Natural killer cell (primary cell): ENCODE results near the gene SLC6A18. TPM values are rescaled to one million over a fixed set of nuclear protein-coding genes. Genes with fewer than 3 reads are reported as not detected.

Experiments
- ATAC-seq, 3 donors: fragments of 150-1000 bp in 2 of 3; fragments of 200-7000 bp in 1 of 3; cut with Tn5 transposase; 1 replicate in 1 of 3; 2 replicates in 2 of 3; pipeline ENCODE4 v1.10.0; 2021; ENCODE audit warnings: mild to moderate bottlenecking in 2 of 3, moderate library complexity in 2 of 3
- DNase-seq, 2 donors: peaks; one replicate each; pipeline versions ENCODE4 v3.0.0 to v3.0.0-alpha.2; 2013 to 2021; ENCODE audit warnings: mixed read lengths in 1 of 2
- H3K27ac ChIP-seq: one replicate; pipeline ENCODE4 v1.5.1; 2013; ENCODE audit warnings: mild to moderate bottlenecking, low read length
- H3K27me3 ChIP-seq: one replicate; pipeline ENCODE4 v1.6.1; 2013; ENCODE audit warnings: low read length; ENCODE audit not compliant: control insufficient read depth, insufficient read depth
- H3K36me3 ChIP-seq: one replicate; pipeline ENCODE4 v1.6.1; 2013; ENCODE audit warnings: low read length; ENCODE audit not compliant: control insufficient read depth, insufficient read depth
- H3K4me1 ChIP-seq: one replicate; pipeline ENCODE4 v1.6.1; 2013; ENCODE audit warnings: low read length; ENCODE audit not compliant: control insufficient read depth, insufficient read depth
- H3K4me3 ChIP-seq: one replicate; pipeline ENCODE4 v1.5.1; 2013; ENCODE audit warnings: low read length
- H3K9me3 ChIP-seq: one replicate; pipeline ENCODE4 v1.6.1; 2013; ENCODE audit warnings: low read length; ENCODE audit not compliant: control insufficient read depth, insufficient read depth
- H3K27ac Mint-ChIP-seq, 2 donors: one replicate each; pipeline ENCODE4 v1.8.0; 2022; ENCODE audit warnings: mild to moderate bottlenecking in 2 of 2, mixed read lengths in 2 of 2, moderate library complexity in 1 of 2
- H3K27me3 Mint-ChIP-seq, 2 donors: one replicate each; pipeline ENCODE4 v1.8.0; 2022; ENCODE audit warnings: low read depth in 2 of 2, mixed read lengths in 2 of 2
- H3K36me3 Mint-ChIP-seq: one replicate; pipeline ENCODE4 v1.8.0; 2022; ENCODE audit warnings: mixed read lengths
- H3K4me1 Mint-ChIP-seq, 2 donors: one replicate each; pipeline ENCODE4 v1.8.0; 2022; ENCODE audit warnings: mixed read lengths in 2 of 2
- H3K4me3 Mint-ChIP-seq: one replicate; pipeline ENCODE4 v1.8.0; 2022; ENCODE audit warnings: mild to moderate bottlenecking, moderate library complexity, mixed read lengths
- H3K9me3 Mint-ChIP-seq, 2 donors: one replicate each; pipeline ENCODE4 v1.8.0; 2022; ENCODE audit warnings: mixed read lengths in 2 of 2
- WGBS: methylation state at CpG from one replicate; pipeline ENCODE4 v1.1.7; 2013; ENCODE audit warnings: missing lambda C conversion rate; ENCODE audit not compliant: insufficient coverage; 5-methylcytosine and 5-hydroxymethylcytosine counted together
- intact Hi-C: fragments of 100-400 bp; cut with micrococcal nuclease; formaldehyde crosslinking; loops from one replicate; pipeline ENCODE4 v1.14.2; 2022
- total RNA-seq, 4 donors: library from RNA; stranded (reverse); fragments of 120-200 nt in 1 of 4; gene quantifications; one replicate each; pipeline versions ENCODE4 v1.2.3 to v1.2.4, GENCODE V29; 2013 to 2022
- TF ChIP-seq, protein P1 (sequence below): fragments of 200-600 bp; IDR thresholded peaks from one replicate; pipeline ENCODE4 v1.8.0; 2022; ENCODE audit warnings: antibody characterized with exemption

Gene SLC6A18
- total RNA-seq, 3 donors from 2014 or later (not counting 1 experiment from before 2014, with no cell fraction given) = not detected

- Histone ChIP-seq H3K4me3 (no peak overlapping the region), H3K27me3 (no peaks in the 10 kb centered on the region), H3K36me3 (no peaks in the 10 kb centered on the region), H3K27ac (no peak overlapping the region), H3K9me3 (no peaks in the 10 kb centered on the region), H3K4me1 (peaks cover 6% of the 10 kb centered on the region)
- H3K27me3 Mint-ChIP-seq = peaks cover 0 to 7% of the 10 kb centered on the region in 2 donors
- peaks cover 5 to 6% of the 10 kb centered on the region in 2 donors for H3K4me1 Mint-ChIP-seq
- 97% methylated on average over 23 of the region's 23 CpGs for WGBS
- ATAC-seq (no peak), DNase-seq (no peak)
- intact Hi-C loops = no loop called here
- H3K36me3 Mint-ChIP-seq = no peaks in the 10 kb centered on the region
- TF ChIP-seq, protein P1, sequence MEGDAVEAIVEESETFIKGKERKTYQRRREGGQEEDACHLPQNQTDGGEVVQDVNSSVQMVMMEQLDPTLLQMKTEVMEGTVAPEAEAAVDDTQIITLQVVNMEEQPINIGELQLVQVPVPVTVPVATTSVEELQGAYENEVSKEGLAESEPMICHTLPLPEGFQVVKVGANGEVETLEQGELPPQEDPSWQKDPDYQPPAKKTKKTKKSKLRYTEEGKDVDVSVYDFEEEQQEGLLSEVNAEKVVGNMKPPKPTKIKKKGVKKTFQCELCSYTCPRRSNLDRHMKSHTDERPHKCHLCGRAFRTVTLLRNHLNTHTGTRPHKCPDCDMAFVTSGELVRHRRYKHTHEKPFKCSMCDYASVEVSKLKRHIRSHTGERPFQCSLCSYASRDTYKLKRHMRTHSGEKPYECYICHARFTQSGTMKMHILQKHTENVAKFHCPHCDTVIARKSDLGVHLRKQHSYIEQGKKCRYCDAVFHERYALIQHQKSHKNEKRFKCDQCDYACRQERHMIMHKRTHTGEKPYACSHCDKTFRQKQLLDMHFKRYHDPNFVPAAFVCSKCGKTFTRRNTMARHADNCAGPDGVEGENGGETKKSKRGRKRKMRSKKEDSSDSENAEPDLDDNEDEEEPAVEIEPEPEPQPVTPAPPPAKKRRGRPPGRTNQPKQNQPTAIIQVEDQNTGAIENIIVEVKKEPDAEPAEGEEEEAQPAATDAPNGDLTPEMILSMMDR = no peak
- no peak overlapping the region for H3K27ac Mint-ChIP-seq
- no peak overlapping the region for H3K4me3 Mint-ChIP-seq
- no peaks in the 10 kb centered on the region for H3K9me3 Mint-ChIP-seq
These were observed 34.8 kb downstream of the SLC6A18 start for GRCh38 chr5:1259806-1260480.

DNA sequence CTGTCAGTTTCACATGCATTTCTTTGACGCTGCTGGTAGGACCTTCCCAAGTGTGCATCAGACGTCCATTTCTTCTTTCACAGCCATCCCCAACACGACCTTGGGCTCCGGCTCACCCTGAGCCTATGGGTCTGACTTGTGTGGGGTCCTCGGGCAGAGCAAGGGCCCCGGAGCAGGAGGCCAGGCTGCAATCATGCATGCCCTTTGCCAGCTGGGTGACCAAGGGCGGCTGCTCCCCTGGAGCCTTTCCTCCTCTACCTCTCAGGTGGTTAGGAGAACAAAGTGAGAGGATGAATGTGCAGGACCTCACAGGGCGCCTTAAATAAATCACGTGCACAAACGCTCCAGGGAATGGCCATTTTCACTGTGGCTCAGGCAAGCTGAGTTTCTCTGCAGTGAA, 36.5 kb downstream of the SLC6A18 start:
- H3K9me3 ChIP-seq = no peaks in the 10 kb centered on the region
- Mint-ChIP-seq H3K27ac (no peak overlapping the region), H3K9me3 (no peaks in the 10 kb centered on the region), H3K4me3 (no peak overlapping the region), H3K27me3 (peaks cover 0 to 7% of the 10 kb centered on the region in 2 donors), H3K36me3 (no peaks in the 10 kb centered on the region), H3K4me1 (no peaks in the 10 kb centered on the region)
- ATAC-seq (no peak), DNase-seq (no peak)
- H3K27me3 ChIP-seq = no peaks in the 10 kb centered on the region
- TF ChIP-seq, protein P1 = no peak
- WGBS = 94% methylated on average over 9 of the region's 10 CpGs
- H3K27ac ChIP-seq = no peak overlapping the region
- H3K36me3 ChIP-seq = no peaks in the 10 kb centered on the region
- intact Hi-C loops = no loop called here
- H3K4me1 ChIP-seq = no peaks in the 10 kb centered on the region
- H3K4me3 ChIP-seq = no peak overlapping the region

DNA sequence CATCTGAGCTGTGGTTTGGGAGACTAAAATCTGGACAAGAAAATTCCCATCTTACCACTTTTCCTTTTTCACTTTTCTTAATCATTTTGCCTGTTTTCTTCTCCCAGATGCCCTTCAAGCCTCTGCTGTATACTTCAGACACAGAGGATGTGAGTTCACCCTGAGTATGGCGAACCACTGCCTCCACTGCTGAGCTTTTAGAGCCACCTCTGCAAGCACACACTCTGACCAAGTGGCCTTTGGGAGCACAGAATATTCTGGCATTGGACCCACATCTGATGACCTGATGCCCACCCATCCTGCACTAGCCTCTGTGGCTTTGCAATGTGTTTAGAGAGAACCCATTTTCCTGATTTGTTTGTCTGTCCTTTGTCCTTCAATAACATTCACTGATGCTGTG, 37.2 kb downstream of the SLC6A18 start:
- TF ChIP-seq, protein P1 = no peak
- no peak overlapping the region for H3K27ac Mint-ChIP-seq
- ATAC-seq (no peak), DNase-seq (no peak)
- H3K9me3 ChIP-seq = no peaks in the 10 kb centered on the region
- no peaks in the 10 kb centered on the region for H3K4me1 Mint-ChIP-seq
- H3K36me3 ChIP-seq = no peaks in the 10 kb centered on the region
- H3K4me1 ChIP-seq = no peaks in the 10 kb centered on the region
- H3K27ac ChIP-seq = no peak overlapping the region
- H3K4me3 Mint-ChIP-seq = no peak overlapping the region
- no peaks in the 10 kb centered on the region for H3K9me3 Mint-ChIP-seq
- H3K27me3 Mint-ChIP-seq = peaks cover 0 to 7% of the 10 kb centered on the region in 2 donors
- intact Hi-C loops = no loop called here
- H3K4me3 ChIP-seq = no peak overlapping the region
- WGBS = 87% methylated on average over 1 of the region's 1 CpG
- H3K27me3 ChIP-seq = no peaks in the 10 kb centered on the region
- H3K36me3 Mint-ChIP-seq = no peaks in the 10 kb centered on the region

- ATAC-seq (no peak), DNase-seq (no peak)
- TF ChIP-seq, protein P1 = no peak
- peaks cover 0 to 3% of the 10 kb centered on the region in 2 donors for H3K27me3 Mint-ChIP-seq
- no peaks in the 10 kb centered on the region for H3K36me3 Mint-ChIP-seq
- no peak overlapping the region for H3K27ac ChIP-seq
- H3K27ac Mint-ChIP-seq = no peak overlapping the region
- no peaks in the 10 kb centered on the region for H3K27me3 ChIP-seq
- H3K4me3 Mint-ChIP-seq = no peak overlapping the region
- H3K4me1 ChIP-seq = no peaks in the 10 kb centered on the region
- no peaks in the 10 kb centered on the region for H3K36me3 ChIP-seq
- H3K4me1 Mint-ChIP-seq = no peaks in the 10 kb centered on the region
- intact Hi-C loops = no loop called here
- H3K9me3 ChIP-seq = no peaks in the 10 kb centered on the region
- 95% methylated on average over 18 of the region's 18 CpGs for WGBS
- H3K4me3 ChIP-seq = no peak overlapping the region
- no peaks in the 10 kb centered on the region for H3K9me3 Mint-ChIP-seq
These were observed 39.0 kb downstream of the SLC6A18 start for GRCh38 chr5:1264211-1264610.
